GM21619 (cell line): ENCODE results near the gene SHISA6.

Experiments
- ATAC-seq: cut with Tn5 transposase; IDR thresholded peaks from one replicate; pipeline ENCODE4 v1.9.1; 2021; ENCODE audit not compliant: unreplicated experiment

Gene SHISA6

DNA sequence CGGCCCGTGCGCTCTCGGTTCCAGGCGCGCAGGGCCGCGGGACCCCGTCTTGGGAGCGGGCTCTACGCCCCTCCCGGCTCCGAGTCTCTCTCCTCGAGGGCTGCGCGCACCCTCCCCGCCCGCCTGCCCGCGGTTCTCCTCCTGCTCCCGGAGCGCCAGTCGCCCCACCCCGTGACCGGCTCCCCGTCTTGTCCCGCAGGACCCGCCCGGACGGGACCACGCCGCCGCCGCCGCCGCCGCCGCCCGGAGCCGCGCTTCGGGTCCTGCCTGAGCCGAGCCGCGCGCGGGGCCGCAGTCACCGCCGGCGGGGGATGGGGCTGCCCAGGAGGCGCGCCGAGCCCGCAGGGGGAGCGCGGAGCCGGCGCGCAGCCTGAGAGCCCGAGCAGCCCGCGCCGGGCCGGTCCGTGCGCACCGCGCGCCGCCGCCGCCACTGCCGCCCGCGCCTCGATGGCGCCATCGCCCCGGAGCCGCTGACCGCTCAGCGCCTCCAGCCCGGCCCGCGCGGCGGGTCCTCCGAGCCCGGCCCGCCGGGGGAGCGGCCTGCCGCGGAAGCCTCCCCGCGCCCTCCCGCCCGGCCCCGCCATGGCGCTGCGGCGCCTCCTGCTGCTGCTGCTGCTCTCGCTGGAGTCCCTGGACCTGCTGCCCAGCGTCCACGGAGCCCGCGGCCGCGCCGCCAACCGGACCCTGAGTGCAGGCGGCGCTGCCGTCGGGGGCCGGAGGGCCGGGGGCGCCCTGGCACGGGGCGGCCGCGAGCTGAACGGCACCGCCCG, at the start of gene SHISA6:
Gene SHISA6, plus strand, starts transcription at position 373 of the 770 bp plus-strand sequence.
- no peak for ATAC-seq

DNA sequence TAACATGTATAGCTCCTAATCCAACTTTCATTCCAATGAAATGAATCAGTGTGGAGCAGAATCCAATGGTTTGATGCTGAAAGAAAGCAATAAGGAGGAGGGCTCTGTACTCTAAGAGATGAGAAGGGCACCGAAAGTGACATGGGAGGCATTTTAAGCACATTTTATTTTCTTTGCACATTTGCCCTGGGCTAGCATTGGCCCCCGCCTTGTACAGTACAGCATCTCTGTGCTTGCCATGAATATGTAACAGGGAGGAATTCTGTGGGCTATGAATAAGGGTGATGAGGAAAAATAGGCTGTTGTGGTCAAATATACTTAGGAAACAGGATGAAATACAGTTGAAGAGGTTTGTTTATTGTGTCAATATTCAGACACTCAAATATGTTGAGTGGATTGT, 45.2 kb upstream of the SHISA6 start:
- no peak for ATAC-seq

DNA sequence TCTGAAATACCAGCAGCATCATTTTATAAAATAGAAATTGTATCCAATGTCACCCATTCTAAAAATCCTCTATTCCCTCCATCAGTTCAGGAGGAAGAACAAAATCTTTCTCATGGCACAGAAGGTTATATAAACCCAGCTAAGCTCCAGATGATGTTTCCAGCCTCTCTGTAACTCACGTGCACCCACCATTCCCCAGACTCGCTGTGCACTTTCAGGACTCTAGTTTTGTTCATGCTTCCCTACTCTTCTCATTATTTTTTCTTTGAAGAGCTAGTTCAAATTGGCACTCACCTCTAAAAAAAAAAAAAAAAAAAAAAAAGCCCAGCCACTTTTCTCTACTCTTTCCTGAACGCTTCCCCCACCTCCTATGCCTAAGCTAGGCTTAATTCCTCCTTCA, 36.0 kb upstream of the SHISA6 start:
- no peak for ATAC-seq

DNA sequence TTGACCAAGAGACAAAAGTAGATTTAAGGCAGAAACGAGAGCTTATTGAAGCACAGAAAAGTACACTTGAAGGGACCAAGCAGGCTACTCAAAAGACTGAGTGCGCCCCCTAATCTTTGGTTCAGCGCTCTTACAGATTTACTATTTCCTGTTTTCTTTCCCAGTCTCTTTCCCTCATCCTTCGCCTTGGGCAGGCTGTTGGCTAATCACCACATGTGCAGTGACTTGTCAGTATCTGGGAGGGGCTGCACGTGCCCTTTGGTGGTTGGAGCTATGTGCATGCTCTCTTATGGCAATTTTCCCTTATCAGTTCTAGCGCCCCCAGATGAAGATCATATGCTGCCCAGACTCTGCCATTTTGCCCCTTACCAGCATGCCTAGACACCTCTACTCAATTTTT, 35.4 kb upstream of the SHISA6 start:
- ATAC-seq, result no peak

DNA sequence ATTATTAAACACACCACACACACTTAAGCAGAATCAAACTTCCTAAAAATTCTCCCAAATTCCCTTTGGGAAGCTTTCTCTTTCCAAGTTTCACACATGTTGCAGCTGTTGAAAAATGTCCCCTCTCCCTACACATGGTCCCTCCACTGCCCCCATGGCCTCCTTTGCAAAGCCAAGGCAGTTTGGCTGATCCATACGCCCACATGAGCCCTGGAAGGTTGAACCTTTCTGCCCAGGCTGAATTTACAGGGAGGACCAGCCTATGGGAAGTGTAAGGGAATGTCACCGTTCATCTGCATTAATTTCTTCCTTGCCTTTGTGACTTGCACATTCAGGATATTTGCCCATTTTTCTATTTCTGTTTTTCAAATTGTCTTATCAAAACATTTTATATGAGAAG, 31.1 kb upstream of the SHISA6 start:
- no peak for ATAC-seq

DNA sequence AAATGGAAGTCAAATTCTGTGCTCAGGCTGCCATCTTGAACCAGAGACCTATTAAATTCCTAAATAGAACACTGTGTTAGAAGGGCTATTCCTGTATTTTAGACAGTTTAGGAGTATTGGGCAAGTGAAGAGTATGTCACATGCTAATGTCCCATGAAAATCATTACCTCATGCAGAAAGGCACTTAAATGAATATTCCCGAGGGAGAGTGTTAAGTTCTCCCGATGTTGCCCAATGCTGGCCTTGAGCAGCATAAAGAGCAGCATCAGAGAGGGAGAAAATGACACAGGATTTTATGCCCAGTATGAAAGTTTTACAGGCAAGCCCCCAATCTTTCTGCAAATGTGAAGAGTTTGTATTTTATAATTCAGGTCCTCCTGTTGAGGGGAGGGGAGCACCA, 28.2 kb upstream of the SHISA6 start:
- ATAC-seq, result no peak

DNA sequence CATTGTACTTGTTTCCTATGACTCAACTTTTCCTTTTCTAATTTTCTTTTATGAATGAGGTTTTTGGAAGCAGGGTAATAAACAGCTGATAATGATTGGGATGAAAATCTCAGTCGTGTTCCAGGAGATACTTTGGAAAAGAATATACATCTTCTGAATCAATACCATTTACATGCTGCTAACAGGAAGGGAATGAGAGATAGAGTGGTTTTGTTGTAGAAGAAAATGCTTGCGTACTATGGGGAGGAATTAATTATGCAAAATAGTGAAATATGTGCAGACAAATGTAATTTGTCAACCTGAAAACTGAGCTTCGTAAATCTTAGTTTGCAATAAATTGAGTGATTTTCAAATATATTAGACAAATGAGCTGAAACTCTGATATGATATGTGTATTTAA, 24.0 kb upstream of the SHISA6 start:
- ATAC-seq, result no peak

DNA sequence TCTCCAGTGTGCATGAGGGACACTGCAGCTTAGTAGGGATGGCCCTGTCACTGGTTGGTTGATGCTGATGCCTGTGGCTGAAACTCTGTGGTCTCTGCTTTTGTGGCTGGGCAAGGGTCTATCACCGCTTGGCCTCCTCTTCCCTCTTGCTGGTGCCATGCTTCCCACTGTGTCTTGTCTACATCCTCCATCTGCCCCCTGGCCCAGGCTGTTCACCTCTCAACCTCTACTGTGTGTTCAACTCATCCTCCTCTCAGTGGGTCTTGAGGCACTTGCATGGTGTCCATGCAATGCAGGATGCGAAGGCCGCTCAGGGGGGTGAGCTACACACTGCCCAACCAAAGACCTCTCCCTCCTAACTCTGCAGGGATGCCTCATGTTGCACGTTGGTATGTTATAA, 19.8 kb upstream of the SHISA6 start:
- no peak for ATAC-seq

DNA sequence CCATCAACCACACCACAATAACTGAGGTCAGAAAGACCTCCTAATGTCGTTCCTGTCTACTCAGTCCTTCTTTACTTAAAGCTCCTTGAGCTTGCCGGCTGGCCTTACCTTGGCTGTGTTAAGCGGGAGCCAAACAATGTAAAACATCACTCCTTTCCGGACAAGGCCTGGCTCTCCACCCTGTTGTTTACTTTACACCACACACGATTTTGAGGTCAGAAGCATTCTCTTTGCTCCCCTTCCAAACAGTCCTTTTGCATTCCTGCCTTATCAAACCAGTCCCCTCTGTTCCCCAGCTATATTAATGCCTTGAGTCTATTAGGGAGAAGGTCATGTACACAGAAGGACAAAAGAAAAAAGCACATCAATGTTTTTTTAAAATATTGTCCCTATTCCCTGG, 19.3 kb upstream of the SHISA6 start:
- ATAC-seq, result no peak

DNA sequence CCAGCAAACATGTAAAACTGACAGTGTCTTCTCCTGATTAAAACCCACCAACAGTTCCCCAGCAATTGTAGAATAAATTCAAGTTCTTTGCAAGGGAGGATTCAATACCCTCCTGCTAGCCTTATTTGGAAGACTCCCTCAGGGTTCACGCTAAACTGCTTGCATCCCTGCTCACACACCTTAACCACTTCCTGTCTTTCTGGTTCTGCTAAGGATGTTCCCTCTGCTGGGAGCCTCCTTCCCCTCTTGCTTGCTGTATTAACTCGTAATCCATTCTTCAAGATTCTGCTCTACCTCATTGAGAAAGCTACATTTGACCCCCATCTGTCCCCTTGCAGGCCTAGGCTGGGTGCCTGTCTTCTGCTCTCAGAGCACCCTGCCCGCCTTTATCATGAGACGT, 2.3 kb upstream of the SHISA6 start:
- no peak for ATAC-seq

DNA sequence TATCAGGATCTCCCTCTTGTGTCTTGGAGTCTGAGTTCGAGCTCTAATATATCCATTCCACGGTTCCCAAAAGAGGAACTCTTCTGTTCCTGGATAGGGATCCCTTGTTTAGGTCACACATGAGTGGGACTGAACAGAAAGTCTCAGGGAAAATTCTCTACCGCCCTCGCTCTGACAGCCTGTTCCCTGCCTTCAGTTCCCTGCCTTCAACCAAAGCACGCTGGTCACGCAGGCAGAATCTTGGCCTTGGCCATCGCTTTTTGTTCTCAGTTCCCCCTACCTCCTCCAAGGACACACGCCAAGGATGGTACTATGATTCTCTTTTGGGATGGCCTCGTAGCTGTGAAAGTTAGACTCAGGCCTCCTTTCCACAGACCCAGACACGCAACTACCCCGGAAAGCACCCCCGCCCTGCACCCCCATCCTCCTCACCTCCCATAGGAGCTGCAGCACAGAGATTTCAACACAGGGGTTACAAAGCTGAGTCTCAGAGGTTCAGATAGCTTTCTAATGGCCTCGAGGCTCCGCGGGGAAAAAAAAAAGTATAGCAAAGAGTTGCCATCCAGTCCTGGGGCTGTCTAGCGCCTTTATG, 1.5 kb upstream of the SHISA6 start:
- ATAC-seq, result no peak

DNA sequence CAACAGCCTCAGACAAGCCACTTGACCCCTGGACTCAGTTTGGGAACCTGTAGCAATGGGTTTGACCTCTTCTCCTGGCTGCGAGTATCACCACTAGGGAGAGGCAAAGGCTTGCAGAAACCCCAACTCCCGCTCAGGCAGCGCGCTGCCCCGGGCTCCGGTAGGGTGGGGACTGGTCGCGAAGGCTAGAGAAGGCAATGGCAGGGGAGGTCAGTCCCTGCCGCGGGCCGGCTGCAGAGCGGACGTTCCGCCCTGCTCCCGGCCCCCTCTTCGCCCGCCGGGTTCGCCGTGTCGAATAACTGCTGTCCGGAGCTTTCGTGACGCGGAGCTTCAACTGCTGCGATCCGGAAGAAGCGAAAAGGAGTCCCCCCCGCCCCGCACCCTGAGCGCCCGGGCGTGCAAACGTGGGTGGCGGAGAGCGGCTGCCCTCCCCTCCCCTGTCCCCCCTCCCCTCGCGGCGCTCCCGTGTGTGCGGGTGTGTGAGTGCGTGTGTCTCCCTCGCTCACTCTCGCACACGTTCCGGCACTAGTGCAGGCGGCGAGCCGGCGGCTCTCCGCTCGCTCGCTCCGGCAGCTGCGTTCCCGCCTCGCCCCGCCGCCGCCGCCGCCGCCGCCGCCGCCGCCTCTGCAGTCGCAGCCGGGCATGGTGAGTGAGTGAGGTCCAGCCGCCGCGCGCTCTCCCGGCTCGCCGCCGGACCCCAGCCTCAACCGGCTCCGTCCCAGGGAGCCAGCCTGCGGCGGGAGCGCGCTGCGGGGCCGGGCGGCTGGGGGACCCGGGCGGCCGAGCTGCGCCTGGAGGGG, 772 bp upstream of the SHISA6 start:
- no peak for ATAC-seq

DNA sequence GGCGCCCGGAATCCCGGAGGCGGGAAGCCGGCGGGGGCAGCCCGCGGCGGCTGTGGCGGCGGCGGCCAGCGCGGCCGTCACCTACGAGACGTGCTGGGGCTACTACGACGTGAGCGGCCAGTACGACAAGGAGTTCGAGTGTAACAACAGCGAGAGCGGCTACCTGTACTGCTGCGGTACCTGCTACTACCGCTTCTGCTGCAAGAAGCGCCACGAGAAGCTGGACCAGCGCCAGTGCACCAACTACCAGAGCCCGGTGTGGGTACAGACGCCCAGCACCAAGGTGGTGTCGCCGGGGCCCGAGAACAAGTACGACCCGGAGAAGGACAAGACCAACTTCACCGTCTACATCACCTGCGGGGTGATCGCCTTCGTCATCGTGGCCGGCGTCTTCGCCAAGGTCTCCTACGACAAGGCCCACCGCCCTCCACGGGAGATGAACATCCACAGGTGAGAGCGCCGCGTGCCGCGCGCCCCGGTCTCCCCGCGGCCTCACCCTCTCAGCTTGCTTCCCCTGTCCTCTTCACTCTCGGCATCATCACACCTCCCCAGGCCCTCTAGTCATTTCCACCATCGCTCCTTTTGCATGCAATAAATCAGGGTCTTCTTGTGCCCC, 706 bp downstream of the SHISA6 start:
- ATAC-seq, result no peak

DNA sequence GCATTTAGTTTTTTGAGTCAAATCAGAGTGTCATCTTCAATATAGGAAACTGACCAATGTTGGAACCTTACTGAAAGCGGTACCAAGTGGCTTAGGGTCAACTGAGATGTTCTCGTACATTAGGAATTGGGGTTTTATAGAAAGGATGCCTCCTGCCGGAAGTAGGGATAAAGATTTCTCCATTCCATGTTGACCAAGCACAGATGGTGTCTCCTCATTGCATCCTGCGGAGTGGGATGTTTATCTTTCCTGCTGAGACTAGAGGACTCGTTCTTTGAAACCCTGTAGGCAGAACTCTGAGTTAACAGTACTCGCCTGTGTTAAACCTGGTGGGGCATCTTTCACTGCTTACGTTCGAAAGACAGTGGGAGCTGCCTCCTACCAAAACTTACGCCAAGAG, 1.4 kb downstream of the SHISA6 start:
- no peak for ATAC-seq

DNA sequence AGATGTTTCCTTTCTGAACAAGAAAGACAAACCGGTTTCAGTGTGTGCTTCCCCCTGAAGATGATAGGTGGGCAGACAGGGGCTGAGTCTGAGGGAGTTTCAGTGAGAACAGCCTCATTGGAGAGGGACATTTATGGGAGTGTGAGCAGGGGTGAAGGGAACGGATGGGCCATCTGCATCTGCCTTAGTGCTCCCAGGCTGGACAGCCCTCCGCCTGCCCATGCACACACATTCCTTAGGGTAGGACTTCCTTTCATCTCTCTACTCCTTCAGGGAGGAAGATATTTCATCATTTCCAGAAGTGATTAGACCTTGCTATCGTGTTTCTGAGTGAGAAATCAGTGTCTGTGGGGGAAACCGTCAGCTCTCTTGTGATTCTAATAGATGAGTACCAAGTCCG, 3.8 kb downstream of the SHISA6 start:
- no peak for ATAC-seq

DNA sequence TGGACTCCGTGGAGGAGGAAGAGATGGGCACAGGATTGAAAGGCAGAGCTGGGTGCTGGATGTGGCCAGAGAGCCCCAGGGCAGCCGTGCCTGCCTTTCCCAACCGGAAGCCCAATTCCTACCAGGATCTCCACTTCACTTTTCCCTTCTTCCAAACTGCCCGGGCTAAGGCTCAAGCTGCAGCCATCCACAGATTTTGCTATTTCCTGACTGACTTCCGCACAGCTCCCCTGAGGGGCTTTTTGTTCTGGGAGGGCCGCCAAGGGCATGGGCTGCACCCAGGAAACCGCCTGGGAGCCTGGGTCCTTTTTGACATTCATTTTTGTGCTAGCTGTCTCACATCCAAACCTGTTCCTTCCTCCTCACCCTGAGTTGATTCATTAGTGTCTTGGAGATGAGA, 4.2 kb downstream of the SHISA6 start:
- no peak for ATAC-seq

DNA sequence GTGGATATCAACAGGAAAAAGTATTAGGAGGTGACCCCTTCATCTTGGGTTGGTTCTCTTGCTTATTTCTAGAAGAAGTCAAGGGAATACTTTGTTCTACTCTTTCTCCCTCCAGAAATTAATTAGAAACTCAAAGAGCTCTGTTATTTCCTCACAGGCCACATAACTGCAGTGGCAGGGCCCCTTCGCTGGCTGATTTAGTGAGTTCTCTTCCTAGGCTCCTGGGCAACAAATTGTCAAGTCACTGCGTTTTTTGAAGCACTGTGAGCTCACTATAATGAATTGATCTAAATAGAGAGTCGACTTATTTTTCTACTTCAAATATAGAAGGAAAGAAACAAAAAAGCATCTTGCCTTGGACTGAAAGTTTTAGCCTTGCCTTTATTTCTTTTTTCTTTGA, 4.8 kb downstream of the SHISA6 start:
- ATAC-seq, result no peak

DNA sequence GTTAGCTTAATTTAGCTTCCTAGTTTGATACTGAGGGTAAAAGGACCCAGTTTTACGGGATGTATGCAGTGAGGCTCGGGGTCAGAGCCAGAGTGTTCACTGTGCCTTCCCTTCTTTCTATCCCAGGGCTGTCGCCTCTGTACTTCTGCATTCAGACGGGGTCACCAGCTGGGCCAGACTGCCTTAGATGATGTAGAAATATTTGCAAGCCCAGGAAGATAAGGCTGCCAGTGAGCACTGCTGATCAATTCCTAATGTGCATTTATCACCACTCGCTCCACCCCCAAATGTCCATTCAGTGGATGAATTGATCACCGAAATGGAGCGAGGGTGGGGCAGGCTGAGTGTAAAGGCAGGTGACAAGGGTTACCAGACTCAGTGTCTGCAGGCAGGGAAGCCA, 9.1 kb downstream of the SHISA6 start:
- ATAC-seq, result no peak

DNA sequence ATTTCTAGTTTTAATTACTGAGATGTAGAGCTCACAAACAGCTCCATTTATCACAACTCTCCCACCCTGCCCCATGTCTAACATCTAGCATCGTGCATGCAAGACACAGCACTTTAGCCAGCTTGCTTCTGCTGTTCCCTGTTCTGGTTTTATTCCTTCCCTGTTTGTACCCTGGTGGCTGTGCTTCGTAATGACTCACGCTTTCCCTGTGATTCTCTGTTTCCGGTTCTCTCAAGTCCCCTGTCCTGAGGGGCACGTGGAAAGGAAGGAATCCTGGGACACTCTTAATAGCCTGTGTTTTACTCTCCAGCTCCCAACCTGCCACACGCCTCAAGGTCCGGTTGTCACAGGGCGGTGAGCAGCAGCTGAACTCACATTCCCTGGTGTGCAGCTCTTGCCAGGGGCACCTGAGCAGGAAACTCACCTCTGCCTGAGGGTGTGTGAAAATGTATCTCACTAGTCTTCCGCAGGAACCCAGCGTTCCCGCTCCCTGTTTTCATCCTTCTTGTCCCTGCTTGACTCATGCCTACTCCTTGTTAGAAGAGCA, 10.6 kb downstream of the SHISA6 start:
- no peak for ATAC-seq

DNA sequence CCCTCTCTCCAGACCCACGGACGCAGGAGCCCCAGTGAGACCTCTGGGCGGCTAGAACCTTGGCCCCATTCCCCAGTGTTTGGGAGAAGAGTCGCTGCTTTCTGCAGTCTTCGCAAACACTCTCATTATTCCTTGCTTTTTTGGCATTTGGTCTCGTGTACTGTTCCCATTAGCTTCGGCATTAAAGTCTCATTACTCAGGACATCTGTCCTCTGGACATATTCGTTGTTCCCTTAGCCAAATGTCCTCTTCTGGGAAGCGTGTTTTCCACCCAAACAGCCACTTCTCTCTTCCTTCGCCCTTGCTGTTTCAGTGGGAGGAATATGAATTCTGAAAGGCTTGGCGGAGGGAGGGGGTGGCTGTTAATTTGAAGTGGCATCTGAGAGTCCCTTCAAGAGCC, 11.1 kb downstream of the SHISA6 start:
- no peak for ATAC-seq

DNA sequence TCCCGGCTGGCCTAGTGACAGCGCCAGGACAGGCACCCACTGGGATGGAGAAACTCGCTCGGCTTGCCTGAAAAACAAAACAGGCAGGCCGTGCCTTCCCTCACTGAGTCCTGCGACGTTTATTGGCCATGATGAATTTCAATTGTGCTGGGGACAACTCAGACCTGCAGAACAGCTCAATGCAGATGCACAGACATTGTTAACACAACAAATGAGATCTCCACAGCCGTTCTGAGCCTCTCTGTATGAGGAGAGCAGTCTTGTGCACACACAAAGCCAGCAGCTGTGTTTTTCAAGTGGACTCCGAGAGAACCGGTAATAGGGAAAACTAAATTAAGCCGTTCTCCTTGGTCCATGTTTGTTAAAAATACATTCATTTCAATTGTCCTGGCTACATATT, 15.9 kb downstream of the SHISA6 start:
- ATAC-seq, result no peak
